Lung (tissue), 12 donors: ENCODE measurements around the gene MOK. TPM values are rescaled to one million over a fixed set of nuclear protein-coding genes. Genes with fewer than 3 reads are reported as not detected.

ENCODE experiments used
- ATAC-seq: fragments of 200-7000 bp; cut with Tn5 transposase; one replicate; pipeline ENCODE4 v1.9.1; 2020; ENCODE audit warnings: moderate number of reproducible peaks; ENCODE audit not compliant: insufficient read depth, low FRiP score
- DNase-seq, 3 donors: peaks; one replicate each; pipeline ENCODE4 v3.0.0-alpha.2; 2013 to 2017
- H3K27ac ChIP-seq, 2 donors: one replicate each; pipeline ENCODE4 v1.5.1; 2013; ENCODE audit warnings: mild to moderate bottlenecking in 2 of 2, moderate library complexity in 2 of 2, control low read depth in 1 of 2, inconsistent platforms in 1 of 2, low read depth in 1 of 2, low read length in 1 of 2
- H3K27me3 ChIP-seq, 3 donors: one replicate each; pipeline ENCODE4 v1.5.1; 2013; ENCODE audit warnings: low read length in 2 of 3; ENCODE audit not compliant: control insufficient read depth in 3 of 3, insufficient read depth in 3 of 3
- H3K36me3 ChIP-seq, 4 donors: one replicate each; pipeline ENCODE4 v1.5.1; 2013; ENCODE audit warnings: low read length in 4 of 4, mild to moderate bottlenecking in 1 of 4, moderate library complexity in 1 of 4; ENCODE audit not compliant: control insufficient read depth in 4 of 4, insufficient read depth in 4 of 4
- H3K4me1 ChIP-seq, 5 donors: one replicate each; pipeline ENCODE4 v1.5.1; 2013; ENCODE audit warnings: low read length in 5 of 5, mild to moderate bottlenecking in 2 of 5, moderate library complexity in 1 of 5; ENCODE audit not compliant: control insufficient read depth in 5 of 5, insufficient read depth in 5 of 5
- H3K4me3 ChIP-seq: one replicate; pipeline ENCODE4 v1.5.1; 2013; ENCODE audit warnings: mild to moderate bottlenecking, control low read depth, moderate library complexity
- H3K9ac ChIP-seq, 2 donors: one replicate each; pipeline ENCODE4 v1.5.1; 2013; ENCODE audit warnings: low read length in 2 of 2, control low read depth in 1 of 2; ENCODE audit not compliant: insufficient read depth in 1 of 2
- H3K9me3 ChIP-seq, 4 donors: one replicate each; pipeline ENCODE4 v1.5.1; 2013; ENCODE audit warnings: low read length in 3 of 4, mild to moderate bottlenecking in 1 of 4, moderate library complexity in 1 of 4; ENCODE audit not compliant: control insufficient read depth in 4 of 4, insufficient read depth in 3 of 4
- WGBS, 2 donors: extraction: QIAGEN DNeasy Blood & Tissue Kit; methylation state at CpG; one replicate each; pipeline ENCODE4 v1.1.7; 2013; 5-methylcytosine and 5-hydroxymethylcytosine counted together
- polyA plus RNA-seq, 2 donors: library from polyadenylated mRNA; stranded (reverse); fragments of 200-250 nt; gene quantifications; one replicate each; pipeline ENCODE4 v1.2.1, GENCODE V29; 2013
- total RNA-seq, 2 donors: library from RNA; depleted of rRNA in 1 of 2; stranded (reverse); fragments of >200 nt in 1 of 2; gene quantifications; one replicate each; pipeline ENCODE4 v1.2.1, GENCODE V29; 2014 to 2021
- TF ChIP-seq, protein P1 (sequence below): IDR thresholded peaks from 2 replicates; pipeline ENCODE4 v1.5.1; 2012; ENCODE audit warnings: mild to moderate bottlenecking; ENCODE audit errors: control extremely low read depth, extremely low read depth
- donor health status: control.
- donor health status: control.
- donor health status: Bipolar disorder and iron deficiency.
- donor health status: healthy.
- donor health status: DM: yes; HTN: yes; CAD: no.

Gene MOK
- total and polyA plus RNA-seq, 4 donors, result 11.1 to 35.4 (median 25.4) TPM

DNA sequence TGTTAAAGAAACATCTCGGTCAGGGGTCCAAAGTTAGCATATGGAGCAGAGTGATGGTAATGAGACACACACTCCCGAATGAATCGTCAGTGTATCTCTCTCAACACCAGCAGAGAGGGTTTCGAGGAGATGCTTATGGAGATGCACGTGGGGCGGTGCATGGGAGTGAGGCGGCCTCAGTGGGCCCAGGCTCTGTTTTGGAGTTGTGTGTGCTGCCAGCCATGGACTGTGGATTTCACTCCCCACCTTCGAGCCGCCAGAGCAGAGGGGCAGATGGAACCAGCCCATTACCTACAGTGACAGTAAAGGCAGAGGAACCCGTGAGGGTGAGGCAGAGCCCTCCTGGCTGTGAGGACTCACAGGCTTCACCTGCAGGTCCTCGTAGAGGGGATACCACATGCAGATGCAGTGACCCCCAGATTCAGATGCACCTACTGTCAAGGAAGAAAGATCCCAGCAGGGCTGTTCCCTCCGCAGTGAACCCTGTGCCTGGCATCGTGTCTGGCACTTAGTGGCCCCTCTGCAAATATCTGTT lies 97.1 kb downstream of the MOK start:
- 95% methylated on average over 13 of the region's 13 CpGs for WGBS, 2 donors
- peaks cover 0 to 36% (median 34%) of the 10 kb centered on the region in 4 donors for H3K36me3 ChIP-seq
- H3K4me1 ChIP-seq, result no peaks in the 10 kb centered on the region
- H3K4me3 ChIP-seq, result no peak overlapping the region
- DNase-seq (peak in 1 of 3 donors; percentile 2), ATAC-seq (no peak)
- TF ChIP-seq, protein P1, sequence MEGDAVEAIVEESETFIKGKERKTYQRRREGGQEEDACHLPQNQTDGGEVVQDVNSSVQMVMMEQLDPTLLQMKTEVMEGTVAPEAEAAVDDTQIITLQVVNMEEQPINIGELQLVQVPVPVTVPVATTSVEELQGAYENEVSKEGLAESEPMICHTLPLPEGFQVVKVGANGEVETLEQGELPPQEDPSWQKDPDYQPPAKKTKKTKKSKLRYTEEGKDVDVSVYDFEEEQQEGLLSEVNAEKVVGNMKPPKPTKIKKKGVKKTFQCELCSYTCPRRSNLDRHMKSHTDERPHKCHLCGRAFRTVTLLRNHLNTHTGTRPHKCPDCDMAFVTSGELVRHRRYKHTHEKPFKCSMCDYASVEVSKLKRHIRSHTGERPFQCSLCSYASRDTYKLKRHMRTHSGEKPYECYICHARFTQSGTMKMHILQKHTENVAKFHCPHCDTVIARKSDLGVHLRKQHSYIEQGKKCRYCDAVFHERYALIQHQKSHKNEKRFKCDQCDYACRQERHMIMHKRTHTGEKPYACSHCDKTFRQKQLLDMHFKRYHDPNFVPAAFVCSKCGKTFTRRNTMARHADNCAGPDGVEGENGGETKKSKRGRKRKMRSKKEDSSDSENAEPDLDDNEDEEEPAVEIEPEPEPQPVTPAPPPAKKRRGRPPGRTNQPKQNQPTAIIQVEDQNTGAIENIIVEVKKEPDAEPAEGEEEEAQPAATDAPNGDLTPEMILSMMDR, result no peak
- no peaks in the 10 kb centered on the region for H3K27me3 ChIP-seq
- H3K27ac ChIP-seq, result no peak overlapping the region
- no peak overlapping the region for H3K9ac ChIP-seq
- H3K9me3 ChIP-seq, result no peaks in the 10 kb centered on the region

- WGBS, 2 donors, result 93 to 94% methylated on average over 8 of the region's 8 CpGs
- Histone ChIP-seq H3K36me3 (peaks cover 0 to 35% (median 33%) of the 10 kb centered on the region in 4 donors), H3K4me1 (no peaks in the 10 kb centered on the region), H3K27me3 (no peaks in the 10 kb centered on the region), H3K9ac (no peak overlapping the region), H3K4me3 (no peak overlapping the region), H3K27ac (no peak overlapping the region), H3K9me3 (no peaks in the 10 kb centered on the region)
- ATAC-seq (no peak), DNase-seq (peak in 1 of 3 donors; percentile 3)
- TF ChIP-seq, protein P1, result no peak
Observed at GRCh38 chr14:102206918-102207317, 98.0 kb downstream of the MOK start.

DNA sequence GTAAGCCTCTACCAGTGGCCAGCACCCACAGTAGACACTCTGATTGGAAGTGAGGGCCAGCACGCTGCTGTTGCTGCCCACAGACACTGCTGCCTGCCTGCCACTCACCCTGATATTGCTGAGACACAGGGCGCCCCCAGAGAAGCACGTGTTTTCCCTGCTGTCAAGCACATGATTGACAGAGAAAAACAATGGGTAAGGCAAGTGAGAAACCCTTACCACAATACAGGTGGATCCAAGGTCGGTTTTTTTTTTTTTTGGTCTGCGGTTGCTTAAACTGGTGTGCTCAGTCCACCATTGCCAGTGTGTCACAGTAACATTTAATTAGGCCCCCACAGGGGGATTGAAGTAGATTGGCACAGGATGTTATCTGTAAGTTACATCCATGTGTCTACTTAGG lies 99.4 kb downstream of the MOK start:
- 88 to 90% methylated on average over 5 of the region's 5 CpGs for WGBS, 2 donors
- H3K4me1 ChIP-seq, result peaks cover 0 to 3% (median 0%) of the 10 kb centered on the region in 5 donors
- no peak overlapping the region for H3K4me3 ChIP-seq
- H3K9ac ChIP-seq, result no peak overlapping the region
- H3K27me3 ChIP-seq, result no peaks in the 10 kb centered on the region
- ATAC-seq, result no peak
- H3K9me3 ChIP-seq, result no peaks in the 10 kb centered on the region
- peaks cover 0 to 35% (median 29%) of the 10 kb centered on the region in 4 donors for H3K36me3 ChIP-seq
- H3K27ac ChIP-seq, result no peak overlapping the region
- DNase-seq, result peak in 1 of 3 donors; percentile 6
- TF ChIP-seq, protein P1, result no peak

- no peaks in the 10 kb centered on the region for H3K27me3 ChIP-seq
- WGBS, 2 donors, result 84 to 86% methylated on average over 6 of the region's 6 CpGs
- H3K9ac ChIP-seq, result no peak overlapping the region
- H3K4me1 ChIP-seq, result peaks cover 0 to 3% (median 0%) of the 10 kb centered on the region in 5 donors
- DNase-seq (peak in 1 of 3 donors; percentile 1), ATAC-seq (no peak)
- no peak overlapping the region for H3K4me3 ChIP-seq
- peaks cover 0 to 36% (median 24%) of the 10 kb centered on the region in 4 donors for H3K36me3 ChIP-seq
- H3K9me3 ChIP-seq, result no peaks in the 10 kb centered on the region
- no peak overlapping the region for H3K27ac ChIP-seq
- TF ChIP-seq, protein P1, result no peak
Observed at GRCh38 chr14:102203382-102203781, 101.6 kb downstream of the MOK start.
